ENCODE measurements around the gene RPL22L1. TPM values are rescaled to one million over a fixed set of nuclear protein-coding genes. Genes with fewer than 3 reads are reported as not detected.

Gene RPL22L1
- total and polyA plus RNA-seq, 2 experiments from 2014 or later = 216 to 441 TPM

- no peak for ATAC-seq
- H3K36me3 Mint-ChIP-seq (ENCODE audit: low read depth) = peaks cover 16% of the 10 kb centered on the region
- H3K27me3 Mint-ChIP-seq (ENCODE audit: insufficient read depth, low read depth, poor library complexity) = peaks cover 23% of the 10 kb centered on the region
Observed at GRCh38 chr3:170910542-170910941, 40.5 kb upstream of the RPL22L1 start.

More at GRCh38 chr3:170910542-170910941, 40.5 kb upstream of the RPL22L1 start:
- TF ChIP-seq ZNF114 (CRISPR knock-in tag; IDR thresholded peaks at IDR 0.05) (no peak), CREB1 (CRISPR knock-in tag; IDR thresholded peaks at IDR 0.05; ENCODE audit: low read depth) (no peak), ZNF462 (CRISPR knock-in tag; IDR thresholded peaks at IDR 0.05) (no peak), JUNB (IDR thresholded peaks at IDR 0.05; ENCODE audit: unreplicated experiment) (no peak), CTCF (conservative IDR thresholded peaks at IDR 0.05; ENCODE audit: low read depth in 2 of 2) (no peak), POLR2AphosphoS5 (IDR thresholded peaks at IDR 0.05; ENCODE audit: low read depth) (no peak), REST (IDR thresholded peaks at IDR 0.05; ENCODE audit: unreplicated experiment) (no peak), NANOG (IDR thresholded peaks at IDR 0.05; ENCODE audit: borderline replicate concordance) (no peak), STAT1 (IDR thresholded peaks at IDR 0.05; ENCODE audit: unreplicated experiment) (no peak), ZNF331 (CRISPR knock-in tag; IDR thresholded peaks at IDR 0.05; ENCODE audit: low read depth) (no peak), ETS1 (IDR thresholded peaks at IDR 0.05) (no peak), EZH2phosphoT487 (IDR thresholded peaks at IDR 0.05; ENCODE audit: unreplicated experiment) (no peak), EZH2 (IDR thresholded peaks at IDR 0.05; ENCODE audit: low read depth, unreplicated experiment) (no peak)
- Mint-ChIP-seq H3K4me3 (no peak overlapping the region), H3K4me1 (peaks cover 12% of the 10 kb centered on the region), H3K27ac (no peak overlapping the region), H3K9me3 (peaks cover 18% of the 10 kb centered on the region)
- H3K79me2 ChIP-seq (replicated peaks; ENCODE audit: insufficient read depth) = no peaks in the 10 kb centered on the region
- peaks cover 28% of the 10 kb centered on the region for H3K27me3 ChIP-seq (ENCODE audit: insufficient read depth)
- peaks cover 8% of the 10 kb centered on the region for H3K9me2 ChIP-seq (ENCODE audit: insufficient read depth)
- H4K20me1 ChIP-seq (replicated peaks; ENCODE audit: insufficient read depth) = no peaks in the 10 kb centered on the region; the same call in 1 of the 2 replicates
- H3K4me2 ChIP-seq = no peak overlapping the region
- H3K27ac ChIP-seq (ENCODE audit: low read depth) = no peak overlapping the region
- peaks cover 8% of the 10 kb centered on the region for H3K4me1 ChIP-seq (ENCODE audit: insufficient read depth)
- H3F3A ChIP-seq (replicated peaks; ENCODE audit: low read depth) = no peaks in the 10 kb centered on the region
- H2AFZ ChIP-seq = no peak overlapping the region
- H3K4me3 ChIP-seq = no peak overlapping the region
- DNase-seq (ENCODE audit: low spot score) = no peak
- H3K36me3 ChIP-seq (ENCODE audit: insufficient read depth) = no peaks in the 10 kb centered on the region; the same call in 1 of the 2 replicates

All from GM23338 (cell line).